ENCODE data around the gene AIF1L.

DNA sequence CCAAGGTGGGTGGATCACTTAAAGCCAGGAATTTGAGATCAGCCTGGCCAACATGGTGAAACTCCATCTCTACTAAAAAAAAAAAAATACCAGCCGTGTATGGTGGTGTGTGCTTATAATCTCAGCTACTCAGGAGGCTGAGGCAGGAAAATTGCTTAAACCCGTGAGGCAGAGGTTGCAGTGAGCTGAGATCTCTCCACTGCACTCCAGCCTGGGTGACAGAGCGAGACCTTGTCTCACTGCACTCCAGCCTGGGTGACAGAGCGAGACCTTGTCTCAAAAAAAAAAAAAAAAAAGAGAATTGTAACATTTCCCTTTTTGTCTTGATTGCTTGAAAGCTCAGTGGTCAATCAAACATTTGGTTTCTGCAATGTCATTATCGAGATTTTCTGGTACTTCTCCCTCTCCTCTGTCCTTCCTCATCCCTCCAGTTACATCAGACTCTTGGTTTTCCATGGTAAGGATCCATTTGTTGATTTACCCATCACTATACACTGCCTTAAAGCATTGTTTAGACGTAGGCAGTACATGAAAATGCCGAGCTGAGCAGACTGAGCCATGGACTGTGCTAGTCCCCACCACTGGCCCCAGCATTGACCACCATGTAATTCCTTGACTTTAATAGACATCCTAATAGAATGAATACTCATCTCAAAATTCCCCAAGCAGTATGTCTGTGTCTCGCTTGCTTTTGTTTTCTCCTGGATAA is 11.5 kb upstream of the AIF1L start:
- TF ChIP-seq EZH2 (IDR thresholded peaks at IDR 0.05; ENCODE audit: insufficient read depth, poor library complexity, severe bottlenecking) (no peak), EZH2phosphoT487 (IDR thresholded peaks at IDR 0.05; ENCODE audit: insufficient read depth, low read depth) (no peak)
